Epithelial cell of esophagus (primary cell): Measurements from ENCODE around the gene RGS19.

ENCODE experiments used
- DNase-seq: peaks from one replicate; pipeline ENCODE4 v3.0.0; 2010; ENCODE audit warnings: low read depth
- H3K4me3 ChIP-seq: 2 replicates; pipeline ENCODE4 v1.5.1; 2011; ENCODE audit warnings: mild to moderate bottlenecking, low read length, control low read depth
- CTCF ChIP-seq: IDR thresholded peaks from 2 replicates; pipeline ENCODE4 v1.5.1; 2011; ENCODE audit warnings: low read depth, mild to moderate bottlenecking, low read length, control low read depth, inconsistent platforms; ENCODE audit not compliant: insufficient read depth; ENCODE audit errors: missing control alignments

The RGS19 gene

DNA sequence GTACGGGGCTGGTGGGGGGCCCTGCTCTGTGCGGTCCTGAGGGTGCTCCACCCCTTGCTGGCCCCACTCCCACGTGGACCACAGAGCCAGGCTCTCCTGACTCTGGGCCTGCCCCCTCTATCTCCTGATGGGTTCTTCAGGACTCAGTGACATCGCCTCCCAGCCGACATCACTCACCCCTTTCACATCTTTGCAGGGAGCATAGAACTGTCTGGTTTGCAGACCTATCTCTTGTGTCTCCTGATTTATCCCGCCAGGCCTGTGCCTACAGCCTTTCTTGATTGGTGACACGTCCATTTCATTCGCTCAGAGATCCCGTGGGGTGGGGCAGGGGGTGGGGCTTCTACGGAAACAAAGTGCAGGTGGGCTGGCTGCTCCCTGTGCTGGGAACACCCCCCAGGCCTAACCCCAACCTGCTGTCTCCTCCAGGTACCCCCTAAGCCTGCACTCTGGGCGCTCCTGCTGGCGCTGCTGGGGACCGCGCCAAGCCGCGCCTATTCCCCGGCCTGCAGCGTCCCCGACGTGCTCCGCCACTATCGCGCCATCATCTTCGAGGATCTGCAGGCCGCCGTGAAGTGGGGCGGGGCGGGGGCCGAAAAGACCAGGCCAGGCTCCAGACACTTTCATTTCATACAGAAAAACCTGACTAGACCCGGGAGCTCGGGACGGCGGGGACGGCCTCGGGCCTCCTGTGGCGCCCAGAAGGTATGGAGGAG, 41.7 kb downstream of the RGS19 start:
- TF ChIP-seq CTCF, result no peak
- DNase-seq, result no peak
- no peak overlapping the region for H3K4me3 ChIP-seq

DNA sequence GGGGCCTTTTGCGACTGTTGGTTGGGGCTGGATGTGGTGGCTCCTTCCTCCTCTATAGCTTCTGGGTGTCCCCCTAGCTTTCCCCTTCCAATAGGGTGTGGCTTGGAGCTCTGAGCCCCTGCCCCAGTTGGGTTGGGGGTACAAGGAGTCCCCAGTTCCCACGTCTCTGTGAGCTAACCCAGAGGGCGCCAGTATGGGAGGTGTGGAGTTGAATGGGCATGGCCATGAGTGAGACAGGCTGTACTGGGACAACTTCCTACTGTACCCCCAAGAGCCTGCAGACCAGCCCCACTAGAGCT, 42.2 kb downstream of the RGS19 start:
- no peak overlapping the region for H3K4me3 ChIP-seq
- no peak for DNase-seq
- no peak for TF ChIP-seq CTCF

DNA sequence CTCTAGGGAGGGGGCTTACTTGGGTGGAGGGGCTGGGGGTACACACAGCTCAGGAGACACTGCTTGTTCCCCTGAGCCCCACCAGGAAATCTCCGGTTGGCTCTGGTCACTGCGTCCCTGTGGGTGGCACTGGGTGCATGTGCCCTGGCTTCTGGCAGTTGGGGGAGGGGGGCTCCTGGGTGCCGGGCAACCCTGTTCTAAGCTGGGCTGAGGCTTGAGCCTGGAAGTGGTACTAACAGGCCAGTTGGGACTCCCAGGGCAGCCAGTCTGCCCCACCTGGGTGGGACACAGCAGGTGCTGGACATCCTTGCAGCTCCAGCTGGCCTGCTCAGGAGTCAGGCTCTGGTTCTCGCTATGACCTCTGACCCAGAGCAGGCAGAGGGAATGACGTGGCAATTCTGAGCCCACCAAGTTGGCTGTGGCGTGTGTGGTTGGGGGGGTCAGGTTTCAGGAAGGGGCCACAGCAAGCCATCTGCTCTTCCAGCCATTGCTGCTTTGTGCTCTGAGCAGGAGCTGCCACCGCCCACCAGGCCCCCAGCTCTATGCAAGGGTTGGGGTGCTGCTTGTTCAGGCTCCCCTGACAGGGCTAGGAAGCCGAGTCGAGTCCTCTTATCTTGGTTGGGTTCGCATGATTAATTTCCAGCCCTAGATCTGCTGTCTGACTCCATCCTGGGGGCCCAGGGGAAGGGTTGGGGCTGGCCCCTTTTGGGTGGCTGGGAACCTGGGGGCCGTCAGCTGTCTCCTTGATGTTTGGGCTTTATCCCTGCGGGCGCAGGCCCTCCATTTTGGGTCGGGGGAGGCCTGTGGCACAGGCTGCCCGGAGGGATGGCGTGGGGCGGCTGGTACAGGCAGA, 42.7 kb downstream of the RGS19 start:
- no peak overlapping the region for H3K4me3 ChIP-seq
- TF ChIP-seq CTCF, result no peak
- DNase-seq, result no peak

- no peak for DNase-seq
- no peak within 1 kb of the TSS for H3K4me3 ChIP-seq
- no peak for TF ChIP-seq CTCF
Measured at GRCh38 chr20:64035933-64036345, 43.4 kb downstream of the RGS19 start, which contains the start of gene C20orf204. Gene C20orf204 (plus strand): TSS chr20:64036182. CDS start chr20:64036324, 142 bp downstream.

DNA sequence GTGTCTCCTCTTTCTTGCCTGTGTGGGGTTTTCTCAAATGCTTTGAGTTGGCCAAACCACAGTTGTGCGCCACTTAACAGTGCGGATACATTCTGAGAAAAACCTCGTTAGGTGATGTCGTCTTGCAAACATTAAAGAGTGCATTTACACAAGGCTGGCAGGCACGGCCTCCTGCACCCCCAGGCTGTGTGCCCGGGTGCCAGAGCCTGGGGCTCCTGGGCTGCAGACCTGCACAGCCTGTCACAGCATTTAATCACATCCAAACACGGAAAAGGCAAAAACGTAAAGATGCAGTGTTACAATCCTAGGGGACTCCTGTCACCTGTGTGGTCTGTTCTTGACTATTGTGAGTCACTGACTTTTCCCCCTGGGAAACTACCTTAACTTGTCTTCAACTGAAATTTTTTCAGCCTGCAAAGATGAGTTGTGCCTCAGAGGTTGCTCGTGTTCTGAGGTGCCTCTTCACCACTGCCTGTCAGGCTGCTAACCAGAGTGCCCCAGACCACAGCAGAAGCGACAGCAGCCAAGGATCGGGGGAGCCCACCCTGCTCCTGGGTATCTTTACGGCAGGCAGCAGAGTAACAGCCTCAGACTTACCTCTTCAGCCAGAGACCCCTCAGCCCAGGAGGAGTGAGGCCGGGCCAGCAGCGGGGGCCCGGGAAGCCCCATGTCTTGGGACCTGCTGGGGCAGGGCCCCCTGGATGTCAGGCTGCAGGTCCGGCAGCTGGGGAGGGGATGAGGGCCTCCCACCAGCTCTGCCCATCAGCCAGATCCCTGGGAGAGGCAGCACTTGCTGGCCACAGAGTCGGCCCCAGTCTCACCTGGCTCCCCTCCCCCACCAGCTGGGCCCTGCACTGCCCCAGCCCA, 44.0 kb downstream of the RGS19 start:
- no peak for TF ChIP-seq CTCF
- DNase-seq, result no peak
- no peak overlapping the region for H3K4me3 ChIP-seq

DNA sequence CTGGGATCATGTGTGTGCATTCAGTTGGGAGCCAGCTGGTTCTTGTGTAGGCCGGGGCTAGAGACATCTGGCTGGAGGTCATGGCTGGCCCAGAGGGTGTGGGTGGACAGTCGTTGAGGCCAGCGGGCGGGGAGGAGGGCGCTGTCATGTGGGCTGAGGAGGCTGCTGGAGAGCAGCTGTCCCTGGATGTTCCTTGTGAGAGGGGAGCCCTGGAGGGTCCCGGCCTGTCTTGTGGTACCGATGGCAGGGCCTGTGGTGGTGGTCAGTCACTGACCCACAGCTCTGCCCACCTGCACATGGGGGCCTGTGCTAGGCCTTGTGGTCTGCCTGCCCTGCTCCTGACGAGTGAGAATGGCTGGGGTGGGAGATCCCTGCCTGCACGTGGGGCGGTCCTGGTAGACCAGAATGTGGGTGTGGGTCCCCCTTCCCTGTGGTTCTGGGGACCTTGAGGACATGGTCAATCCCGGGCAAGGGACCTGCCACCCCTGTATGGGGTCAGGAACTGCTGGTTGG, 45.3 kb downstream of the RGS19 start:
- DNase-seq, result no peak
- H3K4me3 ChIP-seq, result no peak overlapping the region
- no peak for TF ChIP-seq CTCF
